RWPE1 (cell line): ENCODE measurements around the gene RADIL.

Experiments
- CTCF ChIA-PET: fragments of 350-600 bp; sonication (Branson Sonifier 250); formaldehyde crosslinking; extraction: SDS; loops from one replicate; lab custom pipeline; 2021; lab: Yijun Ruan, JAX
- POLR2A ChIA-PET: fragments of 400-600 bp; formaldehyde crosslinking; extraction: SDS; loops from one replicate; lab custom pipeline; 2020; ENCODE audit warnings: antibody characterized with exemption; ENCODE audit not compliant: low non-redundant PET; lab: Yijun Ruan, JAX
- DNase-seq: peaks from one replicate; pipeline ENCODE4 v3.0.0; 2012; ENCODE audit warnings: low spot score
- H3K27ac ChIP-seq: fragments of 450-650 bp; 2 replicates; pipeline ENCODE4 v1.5.1; 2017
- CTCF ChIP-seq: fragments of 450-650 bp; conservative IDR thresholded peaks from 2 replicates; pipeline ENCODE4 v1.5.1; 2017; ENCODE audit warnings: low read depth, mild to moderate bottlenecking

Gene RADIL

GRCh38 chr7:4749363-4749762 lies 134.2 kb downstream of the RADIL start:
- H3K27ac ChIP-seq = peak overlapping the region; percentile 30
- DNase-seq = no peak
- ChIA-PET CTCF (no interaction called here), POLR2A (no interaction called here)
- no peak for TF ChIP-seq CTCF
